Measurements from ENCODE around the gene ERN2. TPM values are rescaled to one million over a fixed set of nuclear protein-coding genes. Genes with fewer than 3 reads are reported as not detected.

Gene ERN2
- total and polyA plus RNA-seq, 2 of the 13 experiments (the other 11 are each of a cell fraction or from before 2014, with no cell fraction given) = 2.2 to 3.5 TPM

DNA sequence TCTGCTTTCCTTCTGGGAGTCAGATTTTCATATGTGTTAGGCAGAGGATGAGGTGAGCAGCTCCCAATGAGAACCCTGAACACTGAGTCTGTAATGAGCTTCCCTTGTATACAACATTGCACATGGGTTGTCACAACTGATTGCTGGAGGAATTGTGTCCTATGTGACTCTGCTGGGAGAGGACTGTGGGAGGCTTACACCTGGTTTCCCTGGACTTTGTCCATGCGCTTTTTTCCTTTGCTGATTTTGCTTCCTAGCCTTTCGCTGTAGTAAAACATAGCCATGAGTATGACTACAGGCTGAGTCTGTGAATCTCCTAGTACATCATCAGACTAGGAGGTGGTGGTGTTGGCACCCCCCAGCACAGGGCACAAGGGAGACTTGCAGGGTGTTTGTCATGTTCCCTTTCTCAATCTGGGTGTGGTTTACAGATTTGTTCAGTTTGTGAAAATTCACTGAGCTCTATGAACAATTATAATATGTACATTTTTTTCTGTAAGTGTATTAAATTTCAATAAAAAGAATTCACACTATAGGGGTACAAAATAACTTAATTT lies 36.0 kb downstream of the ERN2 start:
- POLR2A ChIA-PET = interaction anchor here (0.6 to 3.7 kb wide), 2 partner anchors 36 to 169 kb away, joined by 5 to 20 read pairs; partner anchors contain the start of genes DCTN5 and PALB2
- TF ChIP-seq PRMT3 (CRISPR knock-in tag; IDR thresholded peaks at IDR 0.05; ENCODE audit: borderline replicate concordance, low read depth) (no peak), ZNF235 (CRISPR knock-in tag; IDR thresholded peaks at IDR 0.05; ENCODE audit: borderline replicate concordance) (no peak), CENPT (CRISPR knock-in tag; IDR thresholded peaks at IDR 0.05; ENCODE audit: low read depth) (no peak), MIER2 (CRISPR knock-in tag; IDR thresholded peaks at IDR 0.05) (no peak), EEA1 (CRISPR knock-in tag; IDR thresholded peaks at IDR 0.05; ENCODE audit: borderline replicate concordance) (peak; percentile 13; the same call in 1 of the 2 replicates), ZFP36L2 (CRISPR knock-in tag; IDR thresholded peaks at IDR 0.05) (no peak), SP2 (CRISPR knock-in tag; IDR thresholded peaks at IDR 0.05) (no peak), ZIK1 (CRISPR knock-in tag; IDR thresholded peaks at IDR 0.05; ENCODE audit: borderline replicate concordance, low read depth) (no peak), NCOA5 (CRISPR knock-in tag; IDR thresholded peaks at IDR 0.05) (no peak), ZNF441 (CRISPR knock-in tag; IDR thresholded peaks at IDR 0.05; ENCODE audit: borderline replicate concordance) (no peak), LBX2 (CRISPR knock-in tag; IDR thresholded peaks at IDR 0.05; ENCODE audit: borderline replicate concordance) (no peak), PITX1 (CRISPR knock-in tag; IDR thresholded peaks at IDR 0.05) (0 out of 2 replicates have a peak, but pooled peaks have one; percentile 15), HNRNPUL1 (IDR thresholded peaks at IDR 0.05; ENCODE audit: low read depth, low read length) (no peak)
- TF ChIP-seq, protein P1, sequence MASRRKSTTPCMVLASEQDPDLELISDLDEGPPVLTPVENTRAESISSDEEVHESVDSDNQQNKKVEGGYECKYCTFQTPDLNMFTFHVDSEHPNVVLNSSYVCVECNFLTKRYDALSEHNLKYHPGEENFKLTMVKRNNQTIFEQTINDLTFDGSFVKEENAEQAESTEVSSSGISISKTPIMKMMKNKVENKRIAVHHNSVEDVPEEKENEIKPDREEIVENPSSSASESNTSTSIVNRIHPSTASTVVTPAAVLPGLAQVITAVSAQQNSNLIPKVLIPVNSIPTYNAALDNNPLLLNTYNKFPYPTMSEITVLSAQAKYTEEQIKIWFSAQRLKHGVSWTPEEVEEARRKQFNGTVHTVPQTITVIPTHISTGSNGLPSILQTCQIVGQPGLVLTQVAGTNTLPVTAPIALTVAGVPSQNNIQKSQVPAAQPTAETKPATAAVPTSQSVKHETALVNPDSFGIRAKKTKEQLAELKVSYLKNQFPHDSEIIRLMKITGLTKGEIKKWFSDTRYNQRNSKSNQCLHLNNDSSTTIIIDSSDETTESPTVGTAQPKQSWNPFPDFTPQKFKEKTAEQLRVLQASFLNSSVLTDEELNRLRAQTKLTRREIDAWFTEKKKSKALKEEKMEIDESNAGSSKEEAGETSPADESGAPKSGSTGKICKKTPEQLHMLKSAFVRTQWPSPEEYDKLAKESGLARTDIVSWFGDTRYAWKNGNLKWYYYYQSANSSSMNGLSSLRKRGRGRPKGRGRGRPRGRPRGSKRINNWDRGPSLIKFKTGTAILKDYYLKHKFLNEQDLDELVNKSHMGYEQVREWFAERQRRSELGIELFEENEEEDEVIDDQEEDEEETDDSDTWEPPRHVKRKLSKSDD (CRISPR knock-in tag; IDR thresholded peaks at IDR 0.05; ENCODE audit: low read depth) = no peak
- TF ChIP-seq, protein P2, sequence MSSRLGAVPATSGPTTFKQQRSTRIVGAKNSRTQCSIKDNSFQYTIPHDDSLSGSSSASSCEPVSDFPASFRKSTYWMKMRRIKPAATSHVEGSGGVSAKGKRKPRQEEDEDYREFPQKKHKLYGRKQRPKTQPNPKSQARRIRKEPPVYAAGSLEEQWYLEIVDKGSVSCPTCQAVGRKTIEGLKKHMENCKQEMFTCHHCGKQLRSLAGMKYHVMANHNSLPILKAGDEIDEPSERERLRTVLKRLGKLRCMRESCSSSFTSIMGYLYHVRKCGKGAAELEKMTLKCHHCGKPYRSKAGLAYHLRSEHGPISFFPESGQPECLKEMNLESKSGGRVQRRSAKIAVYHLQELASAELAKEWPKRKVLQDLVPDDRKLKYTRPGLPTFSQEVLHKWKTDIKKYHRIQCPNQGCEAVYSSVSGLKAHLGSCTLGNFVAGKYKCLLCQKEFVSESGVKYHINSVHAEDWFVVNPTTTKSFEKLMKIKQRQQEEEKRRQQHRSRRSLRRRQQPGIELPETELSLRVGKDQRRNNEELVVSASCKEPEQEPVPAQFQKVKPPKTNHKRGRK (CRISPR knock-in tag; IDR thresholded peaks at IDR 0.05) = no peak
- TF ChIP-seq, protein P3, sequence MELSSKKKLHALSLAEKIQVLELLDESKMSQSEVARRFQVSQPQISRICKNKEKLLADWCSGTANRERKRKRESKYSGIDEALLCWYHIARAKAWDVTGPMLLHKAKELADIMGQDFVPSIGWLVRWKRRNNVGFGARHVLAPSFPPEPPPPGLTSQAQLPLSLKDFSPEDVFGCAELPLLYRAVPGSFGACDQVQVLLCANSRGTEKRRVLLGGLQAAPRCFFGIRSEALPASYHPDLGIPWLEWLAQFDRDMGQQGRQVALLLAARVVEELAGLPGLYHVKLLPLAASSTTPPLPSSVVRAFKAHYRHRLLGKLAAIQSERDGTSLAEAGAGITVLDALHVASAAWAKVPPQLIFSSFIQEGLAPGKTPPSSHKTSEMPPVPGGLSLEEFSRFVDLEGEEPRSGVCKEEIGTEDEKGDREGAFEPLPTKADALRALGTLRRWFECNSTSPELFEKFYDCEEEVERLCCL (CRISPR knock-in tag; IDR thresholded peaks at IDR 0.05; ENCODE audit: borderline replicate concordance) = no peak
- TF ChIP-seq, protein P4, sequence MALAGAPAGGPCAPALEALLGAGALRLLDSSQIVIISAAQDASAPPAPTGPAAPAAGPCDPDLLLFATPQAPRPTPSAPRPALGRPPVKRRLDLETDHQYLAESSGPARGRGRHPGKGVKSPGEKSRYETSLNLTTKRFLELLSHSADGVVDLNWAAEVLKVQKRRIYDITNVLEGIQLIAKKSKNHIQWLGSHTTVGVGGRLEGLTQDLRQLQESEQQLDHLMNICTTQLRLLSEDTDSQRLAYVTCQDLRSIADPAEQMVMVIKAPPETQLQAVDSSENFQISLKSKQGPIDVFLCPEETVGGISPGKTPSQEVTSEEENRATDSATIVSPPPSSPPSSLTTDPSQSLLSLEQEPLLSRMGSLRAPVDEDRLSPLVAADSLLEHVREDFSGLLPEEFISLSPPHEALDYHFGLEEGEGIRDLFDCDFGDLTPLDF (CRISPR knock-in tag; IDR thresholded peaks at IDR 0.05) = no peak

More for the DNA sequence above, 36.0 kb downstream of the ERN2 start:
- Histone ChIP-seq H2AFZ (ENCODE audit: low read length) (no peak overlapping the region), H3K36me3 (replicated peaks in 1 of 2; ENCODE audit: control insufficient read depth in 1 of 2, insufficient read depth in 2 of 2, low read length in 2 of 2) (peaks cover 18 to 26% of the 10 kb centered on the region in 2 experiments), H3K4me1 (ENCODE audit: insufficient read depth, low read length) (peaks cover 68% of the 10 kb centered on the region), H3K4me2 (ENCODE audit: low read depth, low read length) (no peak overlapping the region), H3K9ac (ENCODE audit: insufficient read depth, low read depth, low read length) (no peak overlapping the region), H3K4me3 (replicated peaks in 1 of 3; ENCODE audit: insufficient read depth in 1 of 3, low read depth in 2 of 3, low read length in 3 of 3) (no peak overlapping the region), H4K20me1 (ENCODE audit: insufficient read depth, low read length) (peaks cover 6% of the 10 kb centered on the region; the same call in 1 of the 2 replicates), H3K27ac (ENCODE audit: extremely low read length, insufficient read depth, low read length) (peak overlapping the region; percentile 22), H3K9me3 (ENCODE audit: low read length) (no peaks in the 10 kb centered on the region), H3K27me3 (ENCODE audit: control insufficient read depth in 1 of 2, insufficient read depth in 2 of 2, low read length in 2 of 2) (no peaks in the 10 kb centered on the region; a peak in 1 of 5 replicates), H3K79me2 (ENCODE audit: insufficient read depth, low read length) (peaks cover 33% of the 10 kb centered on the region)
- intact Hi-C loops (cut with micrococcal nuclease; ENCODE audit: unreplicated experiment) (no loop called here), in situ Hi-C loops (cut with HindIII; ENCODE audit: extremely low pct_ligation_motif_present, low pct_unique_long_range_greater_than_20kb) (no loop called here)
- DNase-seq (ENCODE audit: low spot score) (no peak), FAIRE-seq (no peak), ATAC-seq (no peak)
- 71% methylated on average over 2 of the region's 2 CpGs for WGBS (ENCODE audit: low lambda C conversion rate)
- no TSS peak for BruUV-seq (replicated peaks)
- CTCF ChIA-PET (ENCODE audit: low intra/inter-chr PET ratio, low total read pairs) = interaction anchor here (1.1 kb wide), 1 partner anchor 51 kb away, joined by 3 read pairs; no protein-coding TSS in a partner anchor

All from HepG2 (cell line).